PFSK-1 (cell line): ENCODE results near the gene SNAP25.

Experiments
- POLR2AphosphoS5 ChIP-seq: IDR thresholded peaks from 2 replicates; pipeline ENCODE4 v1.6.1; 2012; ENCODE audit warnings: low read depth, mild to moderate bottlenecking, control low read depth, low read length, moderate library complexity
- TAF1 ChIP-seq: IDR thresholded peaks from 2 replicates; pipeline ENCODE4 v1.6.1; 2012; ENCODE audit warnings: low read length, control low read depth, borderline replicate concordance; ENCODE audit not compliant: insufficient read depth
- TF ChIP-seq, protein P1 (sequence below), 2 experiments: IDR thresholded peaks; 2 replicates each; pipeline versions ENCODE4 v1.6.1 to v1.8.0; 2011 to 2012; ENCODE audit warnings: low read depth in 2 of 2, low read length in 2 of 2, control low read depth in 1 of 2, inconsistent platforms in 1 of 2, mild to moderate bottlenecking in 1 of 2, moderate library complexity in 1 of 2; ENCODE audit not compliant: insufficient read depth in 1 of 2

- TF ChIP-seq POLR2AphosphoS5, result no peak
- TF ChIP-seq TAF1, result no peak
- TF ChIP-seq, protein P1, sequence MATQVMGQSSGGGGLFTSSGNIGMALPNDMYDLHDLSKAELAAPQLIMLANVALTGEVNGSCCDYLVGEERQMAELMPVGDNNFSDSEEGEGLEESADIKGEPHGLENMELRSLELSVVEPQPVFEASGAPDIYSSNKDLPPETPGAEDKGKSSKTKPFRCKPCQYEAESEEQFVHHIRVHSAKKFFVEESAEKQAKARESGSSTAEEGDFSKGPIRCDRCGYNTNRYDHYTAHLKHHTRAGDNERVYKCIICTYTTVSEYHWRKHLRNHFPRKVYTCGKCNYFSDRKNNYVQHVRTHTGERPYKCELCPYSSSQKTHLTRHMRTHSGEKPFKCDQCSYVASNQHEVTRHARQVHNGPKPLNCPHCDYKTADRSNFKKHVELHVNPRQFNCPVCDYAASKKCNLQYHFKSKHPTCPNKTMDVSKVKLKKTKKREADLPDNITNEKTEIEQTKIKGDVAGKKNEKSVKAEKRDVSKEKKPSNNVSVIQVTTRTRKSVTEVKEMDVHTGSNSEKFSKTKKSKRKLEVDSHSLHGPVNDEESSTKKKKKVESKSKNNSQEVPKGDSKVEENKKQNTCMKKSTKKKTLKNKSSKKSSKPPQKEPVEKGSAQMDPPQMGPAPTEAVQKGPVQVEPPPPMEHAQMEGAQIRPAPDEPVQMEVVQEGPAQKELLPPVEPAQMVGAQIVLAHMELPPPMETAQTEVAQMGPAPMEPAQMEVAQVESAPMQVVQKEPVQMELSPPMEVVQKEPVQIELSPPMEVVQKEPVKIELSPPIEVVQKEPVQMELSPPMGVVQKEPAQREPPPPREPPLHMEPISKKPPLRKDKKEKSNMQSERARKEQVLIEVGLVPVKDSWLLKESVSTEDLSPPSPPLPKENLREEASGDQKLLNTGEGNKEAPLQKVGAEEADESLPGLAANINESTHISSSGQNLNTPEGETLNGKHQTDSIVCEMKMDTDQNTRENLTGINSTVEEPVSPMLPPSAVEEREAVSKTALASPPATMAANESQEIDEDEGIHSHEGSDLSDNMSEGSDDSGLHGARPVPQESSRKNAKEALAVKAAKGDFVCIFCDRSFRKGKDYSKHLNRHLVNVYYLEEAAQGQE (IDR thresholded peaks at IDR 0.05; ENCODE audit: insufficient read depth in 1 of 2, low read depth in 2 of 2, low read length in 2 of 2), result no peak
Measured at GRCh38 chr20:10228330-10228729, 9.7 kb downstream of the SNAP25 start.
